AG09309 (cell line): Measurements from ENCODE around the gene MT4.

Experiments
- DNase-seq: peaks from one replicate; pipeline ENCODE4 v3.0.0-alpha.2; 2010; ENCODE audit warnings: low read depth
- H3K4me3 ChIP-seq: 2 replicates; pipeline ENCODE4 v1.5.1; 2011; ENCODE audit warnings: mild to moderate bottlenecking, low read depth, low read length, moderate library complexity; ENCODE audit not compliant: control insufficient read depth
- CTCF ChIP-seq: IDR thresholded peaks from 2 replicates; pipeline ENCODE4 v1.5.1; 2011; ENCODE audit warnings: mild to moderate bottlenecking, low read depth, low read length, inconsistent platforms; ENCODE audit not compliant: insufficient read depth, control insufficient read depth; ENCODE audit errors: missing control alignments

The MT4 gene

GRCh38 chr16:56558024-56558747 lies 6.7 kb upstream of the MT4 start:
- no peak overlapping the region for H3K4me3 ChIP-seq
- DNase-seq = peak; percentile 55
- no peak for TF ChIP-seq CTCF

GRCh38 chr16:56559109-56559508 lies 5.8 kb upstream of the MT4 start:
- H3K4me3 ChIP-seq = no peak overlapping the region
- TF ChIP-seq CTCF = no peak
- DNase-seq = no peak

GRCh38 chr16:56560447-56560846 lies 4.4 kb upstream of the MT4 start:
- TF ChIP-seq CTCF = no peak
- no peak for DNase-seq
- no peak overlapping the region for H3K4me3 ChIP-seq

- no peak overlapping the region for H3K4me3 ChIP-seq
- DNase-seq = no peak
- TF ChIP-seq CTCF = no peak
Measured at GRCh38 chr16:56561126-56561525, 3.7 kb upstream of the MT4 start.

GRCh38 chr16:56569971-56570370 lies 5.1 kb downstream of the MT4 start:
- no peak for TF ChIP-seq CTCF
- no peak overlapping the region for H3K4me3 ChIP-seq
- no peak for DNase-seq

GRCh38 chr16:56571525-56571924 lies 6.7 kb downstream of the MT4 start:
- DNase-seq = no peak
- TF ChIP-seq CTCF = no peak
- no peak overlapping the region for H3K4me3 ChIP-seq
